ENCODE data around the gene DCTN5.

Gene DCTN5

GRCh38 chr16:23699100-23699499, 57.8 kb downstream of the DCTN5 start:
- Histone ChIP-seq H3K4me1 (ENCODE audit: control insufficient read depth, insufficient read depth, low read length) (no peaks in the 10 kb centered on the region), H3K4me3 (ENCODE audit: low read length) (no peak overlapping the region), H3K9ac (ENCODE audit: low read depth, low read length) (no peak overlapping the region), H3K9me3 (replicated peaks; ENCODE audit: low read length) (no peaks in the 10 kb centered on the region), H3K27me3 (ENCODE audit: control insufficient read depth, insufficient read depth, low read length) (no peaks in the 10 kb centered on the region), H3K4me2 (ENCODE audit: low read length) (no peak overlapping the region), H3K36me3 (ENCODE audit: insufficient read depth, low read length) (no peaks in the 10 kb centered on the region)

GRCh38 chr16:23700093-23700492, 58.8 kb downstream of the DCTN5 start:
- H3K9me3 ChIP-seq (replicated peaks; ENCODE audit: low read length), result no peaks in the 10 kb centered on the region
- no peak overlapping the region for H3K4me2 ChIP-seq (ENCODE audit: low read length)
- no peaks in the 10 kb centered on the region for H3K36me3 ChIP-seq (ENCODE audit: insufficient read depth, low read length)
- no peaks in the 10 kb centered on the region for H3K27me3 ChIP-seq (ENCODE audit: control insufficient read depth, insufficient read depth, low read length)
- H3K4me3 ChIP-seq (ENCODE audit: low read length), result no peak overlapping the region
- H3K9ac ChIP-seq (ENCODE audit: low read depth, low read length), result no peak overlapping the region
- H3K4me1 ChIP-seq (ENCODE audit: control insufficient read depth, insufficient read depth, low read length), result no peaks in the 10 kb centered on the region

- Histone ChIP-seq H3K9ac (ENCODE audit: low read depth, low read length) (no peak overlapping the region), H3K4me2 (ENCODE audit: low read length) (no peak overlapping the region), H3K4me1 (ENCODE audit: control insufficient read depth, insufficient read depth, low read length) (no peaks in the 10 kb centered on the region), H3K36me3 (ENCODE audit: insufficient read depth, low read length) (no peaks in the 10 kb centered on the region), H3K9me3 (replicated peaks; ENCODE audit: low read length) (no peaks in the 10 kb centered on the region), H3K27me3 (ENCODE audit: control insufficient read depth, insufficient read depth, low read length) (no peaks in the 10 kb centered on the region), H3K4me3 (ENCODE audit: low read length) (no peak overlapping the region)
Observed at GRCh38 chr16:23700509-23700908, 59.2 kb downstream of the DCTN5 start.

GRCh38 chr16:23701045-23701444, 59.8 kb downstream of the DCTN5 start:
- no peak overlapping the region for H3K4me3 ChIP-seq (ENCODE audit: low read length)

GRCh38 chr16:23702951-23703350, 61.7 kb downstream of the DCTN5 start:
- no peak overlapping the region for H3K4me3 ChIP-seq (ENCODE audit: low read length)

More at GRCh38 chr16:23701045-23701444, 59.8 kb downstream of the DCTN5 start:
- Histone ChIP-seq H3K9ac (ENCODE audit: low read depth, low read length) (no peak overlapping the region), H3K36me3 (ENCODE audit: insufficient read depth, low read length) (no peaks in the 10 kb centered on the region), H3K4me1 (ENCODE audit: control insufficient read depth, insufficient read depth, low read length) (no peaks in the 10 kb centered on the region), H3K4me2 (ENCODE audit: low read length) (no peak overlapping the region), H3K9me3 (replicated peaks; ENCODE audit: low read length) (no peaks in the 10 kb centered on the region), H3K27me3 (ENCODE audit: control insufficient read depth, insufficient read depth, low read length) (no peaks in the 10 kb centered on the region)

GRCh38 chr16:23704772-23705516, 63.7 kb downstream of the DCTN5 start:
- Histone ChIP-seq H3K4me3 (ENCODE audit: low read length) (no peak overlapping the region), H3K36me3 (ENCODE audit: insufficient read depth, low read length) (no peaks in the 10 kb centered on the region), H3K4me2 (ENCODE audit: low read length) (no peak overlapping the region), H3K9me3 (replicated peaks; ENCODE audit: low read length) (peaks cover 6% of the 10 kb centered on the region), H3K27me3 (ENCODE audit: control insufficient read depth, insufficient read depth, low read length) (no peaks in the 10 kb centered on the region), H3K9ac (ENCODE audit: low read depth, low read length) (no peak overlapping the region), H3K4me1 (ENCODE audit: control insufficient read depth, insufficient read depth, low read length) (no peaks in the 10 kb centered on the region)

More at GRCh38 chr16:23702951-23703350, 61.7 kb downstream of the DCTN5 start:
- no peak overlapping the region for H3K9ac ChIP-seq (ENCODE audit: low read depth, low read length)
- no peak overlapping the region for H3K4me2 ChIP-seq (ENCODE audit: low read length)
- no peaks in the 10 kb centered on the region for H3K36me3 ChIP-seq (ENCODE audit: insufficient read depth, low read length)
- H3K4me1 ChIP-seq (ENCODE audit: control insufficient read depth, insufficient read depth, low read length), result no peaks in the 10 kb centered on the region
- H3K27me3 ChIP-seq (ENCODE audit: control insufficient read depth, insufficient read depth, low read length), result no peaks in the 10 kb centered on the region
- no peaks in the 10 kb centered on the region for H3K9me3 ChIP-seq (replicated peaks; ENCODE audit: low read length)

GRCh38 chr16:23705517-23705902, 64.2 kb downstream of the DCTN5 start:
- Histone ChIP-seq H3K9ac (ENCODE audit: low read depth, low read length) (no peak overlapping the region), H3K4me2 (ENCODE audit: low read length) (no peak overlapping the region), H3K9me3 (replicated peaks; ENCODE audit: low read length) (peaks cover 6% of the 10 kb centered on the region), H3K4me3 (ENCODE audit: low read length) (no peak overlapping the region), H3K27me3 (ENCODE audit: control insufficient read depth, insufficient read depth, low read length) (no peaks in the 10 kb centered on the region), H3K4me1 (ENCODE audit: control insufficient read depth, insufficient read depth, low read length) (no peaks in the 10 kb centered on the region), H3K36me3 (ENCODE audit: insufficient read depth, low read length) (no peaks in the 10 kb centered on the region)

- Histone ChIP-seq H3K4me3 (ENCODE audit: low read length) (no peak overlapping the region), H3K4me2 (ENCODE audit: low read length) (no peak overlapping the region), H3K9me3 (replicated peaks; ENCODE audit: low read length) (peaks cover 6% of the 10 kb centered on the region), H3K4me1 (ENCODE audit: control insufficient read depth, insufficient read depth, low read length) (no peaks in the 10 kb centered on the region), H3K9ac (ENCODE audit: low read depth, low read length) (no peak overlapping the region), H3K27me3 (ENCODE audit: control insufficient read depth, insufficient read depth, low read length) (no peaks in the 10 kb centered on the region), H3K36me3 (ENCODE audit: insufficient read depth, low read length) (no peaks in the 10 kb centered on the region)
Observed at GRCh38 chr16:23706439-23706838, 65.2 kb downstream of the DCTN5 start.

- no peaks in the 10 kb centered on the region for H3K4me1 ChIP-seq (ENCODE audit: control insufficient read depth, insufficient read depth, low read length)
- H3K4me3 ChIP-seq (ENCODE audit: low read length), result no peak overlapping the region
- H3K27me3 ChIP-seq (ENCODE audit: control insufficient read depth, insufficient read depth, low read length), result peaks cover 17% of the 10 kb centered on the region
- no peaks in the 10 kb centered on the region for H3K36me3 ChIP-seq (ENCODE audit: insufficient read depth, low read length)
- peaks cover 6% of the 10 kb centered on the region for H3K9me3 ChIP-seq (replicated peaks; ENCODE audit: low read length)
- no peak overlapping the region for H3K4me2 ChIP-seq (ENCODE audit: low read length)
- H3K9ac ChIP-seq (ENCODE audit: low read depth, low read length), result no peak overlapping the region
Observed at GRCh38 chr16:23709536-23709935, 68.3 kb downstream of the DCTN5 start.

- H3K4me3 ChIP-seq (ENCODE audit: low read length), result no peak overlapping the region
- no peaks in the 10 kb centered on the region for H3K4me1 ChIP-seq (ENCODE audit: control insufficient read depth, insufficient read depth, low read length)
- no peak overlapping the region for H3K4me2 ChIP-seq (ENCODE audit: low read length)
- H3K27me3 ChIP-seq (ENCODE audit: control insufficient read depth, insufficient read depth, low read length), result peaks cover 21% of the 10 kb centered on the region
- H3K9ac ChIP-seq (ENCODE audit: low read depth, low read length), result no peak overlapping the region
- peaks cover 6% of the 10 kb centered on the region for H3K9me3 ChIP-seq (replicated peaks; ENCODE audit: low read length)
- H3K36me3 ChIP-seq (ENCODE audit: insufficient read depth, low read length), result no peaks in the 10 kb centered on the region
Observed at GRCh38 chr16:23710008-23710407, 68.7 kb downstream of the DCTN5 start.

GRCh38 chr16:23710504-23710903, 69.2 kb downstream of the DCTN5 start:
- H3K36me3 ChIP-seq (ENCODE audit: insufficient read depth, low read length), result no peaks in the 10 kb centered on the region
- no peak overlapping the region for H3K4me3 ChIP-seq (ENCODE audit: low read length)
- no peak overlapping the region for H3K4me2 ChIP-seq (ENCODE audit: low read length)
- H3K9me3 ChIP-seq (replicated peaks; ENCODE audit: low read length), result peaks cover 6% of the 10 kb centered on the region
- H3K27me3 ChIP-seq (ENCODE audit: control insufficient read depth, insufficient read depth, low read length), result peaks cover 21% of the 10 kb centered on the region
- no peak overlapping the region for H3K9ac ChIP-seq (ENCODE audit: low read depth, low read length)
- H3K4me1 ChIP-seq (ENCODE audit: control insufficient read depth, insufficient read depth, low read length), result no peaks in the 10 kb centered on the region

GRCh38 chr16:23711785-23712184, 70.5 kb downstream of the DCTN5 start:
- H3K4me3 ChIP-seq (ENCODE audit: low read length), result no peak overlapping the region
- no peaks in the 10 kb centered on the region for H3K4me1 ChIP-seq (ENCODE audit: control insufficient read depth, insufficient read depth, low read length)
- H3K27me3 ChIP-seq (ENCODE audit: control insufficient read depth, insufficient read depth, low read length), result peaks cover 21% of the 10 kb centered on the region
- no peak overlapping the region for H3K4me2 ChIP-seq (ENCODE audit: low read length)
- H3K9ac ChIP-seq (ENCODE audit: low read depth, low read length), result no peak overlapping the region
- no peaks in the 10 kb centered on the region for H3K36me3 ChIP-seq (ENCODE audit: insufficient read depth, low read length)
- peaks cover 6% of the 10 kb centered on the region for H3K9me3 ChIP-seq (replicated peaks; ENCODE audit: low read length)

Measured in skeletal muscle satellite cell (primary cell).